HAP-1 (cell line): ENCODE results near the gene GOLGA6A.
"Not testable (repeated sequence)": the region's sequence is repeated elsewhere in the genome, so short reads cannot be mapped to it uniquely, and the experiment has no call there.

Source experiments
- DNase-seq, 2 experiments: peaks; one replicate each; pipeline ENCODE4 v3.0.0-alpha.2; 2016 to 2020; ENCODE audit warnings: low spot score in 2 of 2
- H3K27me3 ChIP-seq: fragments of 250-450 bp; sonication (Bioruptor Pico); 2 replicates; pipeline ENCODE4 v1.5.1; 2020; ENCODE audit warnings: low read depth, mild to moderate bottlenecking, moderate library complexity
- H3K36me3 ChIP-seq: fragments of 250-450 bp; sonication (Bioruptor Pico); replicated peaks from 2 replicates; pipeline ENCODE4 v1.5.1; 2020; ENCODE audit warnings: mild to moderate bottlenecking
- H3K4me1 ChIP-seq: fragments of 250-450 bp; sonication (Bioruptor Pico); 2 replicates; pipeline ENCODE4 v1.5.1; 2020; ENCODE audit warnings: mild to moderate bottlenecking
- H3K4me3 ChIP-seq: fragments of 250-450 bp; sonication (Bioruptor Pico); 2 replicates; pipeline ENCODE4 v1.5.1; 2020; ENCODE audit warnings: mild to moderate bottlenecking, moderate library complexity
- H3K9me3 ChIP-seq: fragments of 250-450 bp; sonication (Bioruptor Pico); 2 replicates; pipeline ENCODE4 v1.5.1; 2020; ENCODE audit warnings: mild to moderate bottlenecking, moderate library complexity
- in situ Hi-C: fragments of 300-500 bp; cut with MboI; formaldehyde crosslinking; loops from 3 replicates; pipeline ENCODE4 v1.14.3; 2020; ENCODE audit warnings: low sequenced_read_pairs, inconsistent platforms, mixed read lengths

The GOLGA6A gene

DNA sequence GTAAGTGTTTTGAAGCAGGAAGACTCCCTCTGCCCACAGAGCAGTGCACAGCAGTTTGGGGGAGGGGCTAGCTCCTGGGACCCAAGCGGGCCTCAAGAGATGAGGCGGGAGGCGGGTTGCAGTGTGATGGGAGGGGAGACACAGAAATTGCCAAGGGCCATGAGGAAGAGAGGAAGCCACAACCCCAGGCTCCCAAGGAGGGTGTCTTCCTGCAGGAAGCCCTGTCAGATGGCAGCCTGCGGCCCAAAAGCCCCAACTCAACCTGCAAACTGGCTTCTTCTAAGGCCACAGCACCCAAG is 40.7 kb upstream of the GOLGA6A start:
- in situ Hi-C loops, result loop anchor here (10.0 to 25.0 kb wide), 3 partner anchors 312 to 1436 kb away; partner anchors contain the start of genes ADPGK, BBS4, HIGD2B and SEMA7A
- Histone ChIP-seq H3K27me3 (peaks cover 40% of the 10 kb centered on the region), H3K36me3 (no peaks in the 10 kb centered on the region), H3K4me3 (no peak overlapping the region), H3K9me3 (no peaks in the 10 kb centered on the region), H3K4me1 (peaks cover 12% of the 10 kb centered on the region)
- peak in 1 of 2 experiments; percentile 58 for DNase-seq

DNA sequence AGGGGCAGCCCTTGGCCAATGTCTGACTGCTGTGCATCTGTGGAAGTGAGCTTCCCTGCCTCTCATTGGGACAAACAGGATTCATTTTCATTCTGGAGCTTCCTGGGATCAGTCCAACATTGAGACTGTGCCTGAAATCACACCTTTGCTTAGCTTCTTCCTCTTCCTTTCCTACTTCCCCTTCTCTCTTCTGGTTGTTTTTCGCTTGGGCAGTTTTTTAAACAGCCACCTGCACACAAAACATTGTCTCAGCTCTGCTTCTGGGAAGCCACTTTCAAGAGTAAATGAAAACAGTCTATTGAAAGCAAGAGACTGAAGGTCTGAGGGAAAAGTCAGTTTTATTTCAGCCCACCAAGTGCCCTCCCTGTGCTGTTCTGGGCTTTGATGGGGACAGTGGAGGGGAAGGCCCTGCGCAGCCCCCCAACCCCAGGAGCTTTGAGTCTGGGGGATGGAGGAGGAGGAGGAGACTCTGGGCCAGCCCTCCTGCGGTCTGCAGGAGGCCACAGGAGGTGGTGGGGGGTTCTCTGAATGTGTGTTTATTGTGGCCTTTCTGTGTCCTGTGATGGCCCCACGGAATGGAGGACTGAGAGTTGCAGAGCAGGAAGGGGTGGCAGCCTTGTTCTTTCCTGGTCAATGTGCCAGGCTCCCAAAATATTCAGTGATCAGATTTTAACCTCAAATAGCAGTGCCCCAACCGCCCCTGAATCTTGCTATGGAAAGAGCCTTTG is 40.2 kb upstream of the GOLGA6A start:
- H3K27me3 ChIP-seq, result peaks cover 35% of the 10 kb centered on the region
- in situ Hi-C loops, result loop anchor here (10.0 to 25.0 kb wide), 3 partner anchors 312 to 1435 kb away; partner anchors contain the start of genes ADPGK, BBS4, HIGD2B and SEMA7A
- H3K9me3 ChIP-seq, result no peaks in the 10 kb centered on the region
- peaks cover 8% of the 10 kb centered on the region for H3K4me1 ChIP-seq
- no peak overlapping the region for H3K4me3 ChIP-seq
- DNase-seq, result no peak
- H3K36me3 ChIP-seq, result no peaks in the 10 kb centered on the region

DNA sequence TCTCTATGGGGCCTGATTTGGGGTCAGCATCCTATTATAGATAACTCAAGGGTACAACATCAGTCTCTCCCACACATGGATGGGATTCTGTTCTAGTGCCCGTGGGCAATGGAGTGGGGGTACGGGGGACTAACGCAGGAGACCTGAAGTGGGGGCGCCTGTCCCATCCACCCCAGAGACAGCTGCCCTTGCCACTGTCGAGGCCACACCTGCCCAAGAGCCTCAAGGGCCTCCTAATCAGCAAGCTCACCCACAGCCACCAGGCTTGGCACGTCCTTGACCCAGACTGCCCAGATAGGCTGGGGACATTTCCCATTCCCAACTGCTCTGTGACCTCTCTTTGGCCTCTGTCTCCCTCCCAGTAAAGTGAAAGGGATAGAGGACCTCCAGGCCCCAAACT is 39.5 kb upstream of the GOLGA6A start:
- H3K9me3 ChIP-seq, result no peaks in the 10 kb centered on the region
- H3K4me1 ChIP-seq, result peaks cover 4% of the 10 kb centered on the region; the same call in 1 of the 2 replicates
- H3K27me3 ChIP-seq, result peaks cover 30% of the 10 kb centered on the region
- no peaks in the 10 kb centered on the region for H3K36me3 ChIP-seq
- in situ Hi-C loops, result loop anchor here (10.0 to 25.0 kb wide), 3 partner anchors 313 to 1435 kb away; partner anchors contain the start of genes ADPGK, BBS4, HIGD2B and SEMA7A
- peak in 1 of 2 experiments; percentile 8 for DNase-seq
- H3K4me3 ChIP-seq, result no peak overlapping the region

DNA sequence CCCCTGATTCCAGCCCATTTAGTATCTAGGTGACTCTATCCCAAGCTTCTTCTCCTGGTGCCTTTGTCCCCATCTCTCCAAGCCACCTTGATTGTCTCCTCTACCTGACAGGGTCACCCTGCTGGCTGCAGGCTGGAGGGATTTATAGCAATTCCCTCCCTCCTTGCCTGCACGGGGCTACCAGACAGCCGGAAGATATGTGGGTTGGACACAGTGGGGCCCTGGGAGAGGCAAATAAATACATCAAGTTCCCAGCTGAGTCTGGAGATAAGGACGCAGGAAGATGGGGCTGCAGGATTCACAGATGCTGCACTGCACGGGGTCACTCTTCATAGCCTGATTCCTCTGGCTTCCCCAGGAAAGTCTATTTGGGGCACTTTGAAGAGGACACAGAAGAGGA is 38.7 kb upstream of the GOLGA6A start:
- H3K4me1 ChIP-seq, result peaks cover 4% of the 10 kb centered on the region; the same call in 1 of the 2 replicates
- H3K27me3 ChIP-seq, result peaks cover 30% of the 10 kb centered on the region
- in situ Hi-C loops, result loop anchor here (10.0 to 25.0 kb wide), 3 partner anchors 314 to 1434 kb away; partner anchors contain the start of genes ADPGK, BBS4, HIGD2B and SEMA7A
- H3K9me3 ChIP-seq, result no peaks in the 10 kb centered on the region
- DNase-seq, result peak in 1 of 2 experiments; percentile 10
- H3K4me3 ChIP-seq, result no peak overlapping the region
- no peaks in the 10 kb centered on the region for H3K36me3 ChIP-seq

DNA sequence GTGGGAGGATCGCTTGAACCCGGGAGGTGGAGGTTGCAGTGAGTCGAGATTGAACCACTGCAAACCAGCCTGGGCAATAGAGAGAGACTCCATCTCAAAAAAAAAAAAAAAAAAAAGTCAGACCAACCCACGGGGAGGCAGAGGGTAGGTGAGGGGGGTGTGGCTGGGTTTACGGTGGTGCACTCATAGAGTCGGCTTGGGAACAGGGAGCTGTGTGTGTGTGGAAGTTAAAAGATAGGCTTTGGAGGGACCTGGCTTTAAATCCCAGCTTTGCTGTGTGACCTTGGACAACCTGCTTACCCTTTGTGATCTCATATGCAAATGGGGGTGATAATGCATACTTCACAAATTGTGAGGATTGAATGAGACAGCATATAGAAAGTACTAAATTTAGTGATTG is 38.1 kb upstream of the GOLGA6A start:
- no peak overlapping the region for H3K4me3 ChIP-seq
- H3K9me3 ChIP-seq, result no peaks in the 10 kb centered on the region
- in situ Hi-C loops, result loop anchor here (10.0 to 25.0 kb wide), 3 partner anchors 314 to 1433 kb away; partner anchors contain the start of genes ADPGK, BBS4, HIGD2B and SEMA7A

DNA sequence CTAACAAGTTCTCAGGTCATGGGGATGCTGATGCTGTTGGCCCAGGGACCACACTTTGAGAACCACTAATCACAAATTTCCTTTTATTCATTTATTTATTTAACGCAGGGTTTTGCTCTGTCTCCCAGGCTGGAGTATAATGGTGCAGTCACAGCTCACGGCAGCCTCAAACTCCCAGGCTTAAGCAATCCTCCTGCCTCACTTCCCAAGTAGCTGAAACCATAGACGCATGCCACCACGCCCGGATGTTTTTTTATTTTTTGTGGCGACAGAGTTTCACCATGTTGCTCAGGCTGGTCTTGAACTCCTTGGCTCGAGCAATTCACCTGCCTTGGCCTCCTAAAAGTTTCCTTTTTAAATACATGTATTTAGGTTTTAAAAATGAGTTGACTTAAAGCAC is 27.4 kb upstream of the GOLGA6A start:
- H3K27me3 ChIP-seq, result peaks cover 5% of the 10 kb centered on the region; the same call in 1 of the 2 replicates
- in situ Hi-C loops, result loop anchor here (25.0 kb wide), 2 partner anchors 1322 to 1422 kb away; partner anchors contain the start of genes ADPGK, BBS4 and HIGD2B
- no peaks in the 10 kb centered on the region for H3K4me1 ChIP-seq
- H3K4me3 ChIP-seq, result no peak overlapping the region
- H3K36me3 ChIP-seq, result no peaks in the 10 kb centered on the region
- H3K9me3 ChIP-seq, result peaks cover 2% of the 10 kb centered on the region; the same call in 1 of the 2 replicates
- no peak for DNase-seq

More for the DNA sequence above, 38.1 kb upstream of the GOLGA6A start:
- no peaks in the 10 kb centered on the region for H3K36me3 ChIP-seq
- H3K27me3 ChIP-seq, result peaks cover 24% of the 10 kb centered on the region
- peaks cover 4% of the 10 kb centered on the region; the same call in 1 of the 2 replicates for H3K4me1 ChIP-seq
- DNase-seq, result peak; percentile 25 to 39

DNA sequence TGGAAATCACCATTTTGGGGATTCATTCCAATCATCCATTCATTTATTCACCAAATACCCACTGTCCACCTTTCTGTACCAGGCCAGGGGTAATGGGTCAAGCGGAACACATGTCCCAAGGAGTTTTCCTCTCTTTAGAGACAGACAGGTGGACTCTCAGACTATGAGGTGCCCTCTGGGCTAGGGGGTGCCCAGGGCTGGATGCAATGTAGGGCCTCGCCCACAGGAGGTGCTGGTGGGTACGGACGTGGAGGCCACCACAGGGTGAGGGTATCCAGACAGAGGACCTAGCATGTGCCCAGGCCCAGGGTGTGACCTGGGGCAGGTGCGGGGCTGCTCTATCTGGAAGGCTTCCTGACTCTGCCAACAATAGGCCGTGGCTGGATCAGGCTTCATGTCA is 26.3 kb upstream of the GOLGA6A start:
- not testable (repeated sequence) for H3K9me3 ChIP-seq, H3K4me3 ChIP-seq, H3K4me1 ChIP-seq, H3K27me3 ChIP-seq, H3K36me3 ChIP-seq
- in situ Hi-C loops, result loop anchor here (25.0 kb wide), 2 partner anchors 1321 to 1421 kb away; partner anchors contain the start of genes ADPGK, BBS4 and HIGD2B
- DNase-seq, result peak in 1 of 2 experiments; percentile 61

DNA sequence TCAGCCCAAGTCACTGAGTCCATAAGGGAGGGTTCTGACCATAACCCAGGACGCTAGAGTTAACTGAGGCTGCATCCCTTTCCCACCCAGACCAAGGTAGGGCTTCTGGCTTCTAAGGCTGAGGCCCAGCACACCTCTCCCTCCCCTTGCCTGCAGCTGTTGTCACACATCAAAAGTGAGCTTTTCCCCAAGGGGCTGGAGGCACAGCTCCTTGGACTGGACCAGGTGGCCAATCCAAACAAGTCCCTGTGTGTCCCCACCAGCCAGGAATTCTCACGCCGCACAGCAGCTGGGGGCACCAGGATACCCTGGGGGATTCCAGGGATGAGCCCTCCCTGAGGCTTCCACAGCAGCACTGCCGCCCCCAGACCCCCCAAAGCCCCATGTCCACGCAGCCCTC is 25.8 kb upstream of the GOLGA6A start:
- in situ Hi-C loops, result loop anchor here (25.0 kb wide), 2 partner anchors 1321 to 1421 kb away; partner anchors contain the start of genes ADPGK, BBS4 and HIGD2B
- no peaks in the 10 kb centered on the region for H3K36me3 ChIP-seq
- H3K27me3 ChIP-seq, result peaks cover 5% of the 10 kb centered on the region; the same call in 1 of the 2 replicates
- no peak overlapping the region for H3K4me3 ChIP-seq
- H3K4me1 ChIP-seq, result no peaks in the 10 kb centered on the region
- DNase-seq, result no peak
- H3K9me3 ChIP-seq, result no peaks in the 10 kb centered on the region

DNA sequence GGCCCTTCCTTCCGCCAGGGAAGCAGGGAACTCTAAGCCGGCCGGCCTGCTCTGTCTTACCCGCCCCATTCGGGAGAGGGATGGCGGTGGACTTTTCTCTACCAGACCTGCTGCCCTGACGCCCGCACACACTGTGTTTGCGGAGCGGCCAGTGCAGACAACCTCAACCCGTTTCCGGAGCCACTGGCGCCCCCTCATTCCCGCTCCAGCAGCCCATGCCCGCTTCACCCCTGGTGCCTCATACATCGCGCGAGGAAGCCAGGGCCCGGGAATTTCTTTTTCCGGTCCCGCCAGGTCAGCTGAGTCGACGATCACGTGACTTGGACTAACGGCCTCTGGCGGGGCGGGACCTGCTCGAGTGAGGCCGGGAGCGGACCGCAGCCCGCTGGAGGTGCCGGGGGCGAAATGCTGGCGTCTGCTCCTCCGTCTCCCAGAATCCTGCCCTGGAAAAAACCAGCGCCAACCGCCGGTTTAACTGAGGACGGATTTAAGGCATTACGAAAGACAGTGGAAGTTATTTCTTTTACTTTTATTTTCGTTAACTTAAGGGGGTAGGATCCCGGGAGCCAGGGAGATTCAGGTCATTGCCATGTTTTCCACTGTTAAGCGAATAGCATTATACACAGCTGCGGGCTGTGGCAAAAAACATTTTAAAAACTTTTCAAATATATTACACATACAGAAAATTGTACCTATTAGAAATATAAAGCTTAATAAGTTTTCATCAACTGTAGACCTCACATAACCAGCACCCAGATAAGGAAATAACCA is 17.8 kb upstream of the GOLGA6A start:
- H3K4me3 ChIP-seq, result peak overlapping the region; percentile 26
- H3K27me3 ChIP-seq, H3K36me3 ChIP-seq, H3K4me1 ChIP-seq, H3K9me3 ChIP-seq: not testable (repeated sequence)
- in situ Hi-C loops, result loop anchor here (25.0 kb wide), 2 partner anchors 1313 to 1413 kb away; partner anchors contain the start of genes ADPGK, BBS4 and HIGD2B
- peak; percentile 89 to 97 for DNase-seq

DNA sequence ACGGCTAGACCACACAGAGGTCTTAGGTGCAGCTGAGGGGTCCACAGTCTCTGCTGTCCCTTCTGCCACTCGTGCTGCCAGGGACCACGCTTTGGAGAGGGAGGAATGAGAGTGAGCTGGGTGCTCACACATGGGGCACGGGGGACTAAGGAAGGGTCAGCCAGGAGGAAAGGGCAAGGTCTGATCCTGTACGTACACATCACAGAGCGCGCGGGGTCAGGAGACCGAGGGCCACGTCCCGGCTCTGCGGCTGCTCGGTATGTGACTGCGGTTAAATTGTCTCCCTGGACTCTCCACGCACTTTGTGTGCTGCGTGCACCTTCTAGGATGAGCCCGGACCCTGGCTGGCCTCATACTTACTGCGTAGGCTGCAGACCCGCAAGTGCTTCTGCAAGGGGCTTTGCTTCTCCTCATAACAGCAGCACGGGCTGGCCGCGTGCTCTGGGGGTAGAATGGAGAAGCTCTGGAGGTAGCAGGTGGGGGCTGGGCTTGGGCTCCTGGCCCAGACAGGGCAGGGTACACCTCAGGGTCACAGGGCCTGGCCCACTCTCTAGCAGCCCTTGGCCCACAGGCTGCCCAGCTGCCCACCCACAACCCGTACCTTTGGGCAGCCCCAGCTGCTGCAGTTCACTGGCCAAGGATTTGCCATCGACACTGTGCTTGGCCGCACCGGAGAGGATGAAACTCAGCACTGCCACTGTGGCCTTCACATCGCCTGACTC is 14.6 kb upstream of the GOLGA6A start:
- H3K4me1 ChIP-seq, H3K27me3 ChIP-seq, in situ Hi-C loops, H3K9me3 ChIP-seq, H3K4me3 ChIP-seq, DNase-seq, H3K36me3 ChIP-seq: not testable (repeated sequence)

DNA sequence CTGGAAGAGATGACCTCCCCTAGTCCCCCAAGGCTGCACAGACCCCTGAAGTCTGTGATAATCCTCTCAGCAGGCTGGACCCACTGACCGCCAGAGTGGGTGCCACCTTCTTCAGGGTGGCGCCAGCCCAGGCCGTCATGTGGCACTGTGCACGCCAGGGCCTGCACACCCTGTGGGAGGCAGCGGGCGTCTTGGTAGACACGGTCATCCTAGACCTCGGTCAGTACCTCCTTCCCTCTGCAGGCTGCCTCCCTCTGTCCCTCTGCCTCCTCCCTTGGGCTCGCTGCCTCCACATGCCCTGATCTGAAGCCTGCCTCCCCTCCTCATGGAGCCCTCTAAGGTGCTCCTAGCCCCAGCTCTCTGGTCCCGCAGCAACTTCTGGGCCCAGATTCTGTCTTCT is 13.3 kb upstream of the GOLGA6A start:
- peak in 1 of 2 experiments; percentile 6 for DNase-seq
- H3K36me3 ChIP-seq, result not testable (repeated sequence)

DNA sequence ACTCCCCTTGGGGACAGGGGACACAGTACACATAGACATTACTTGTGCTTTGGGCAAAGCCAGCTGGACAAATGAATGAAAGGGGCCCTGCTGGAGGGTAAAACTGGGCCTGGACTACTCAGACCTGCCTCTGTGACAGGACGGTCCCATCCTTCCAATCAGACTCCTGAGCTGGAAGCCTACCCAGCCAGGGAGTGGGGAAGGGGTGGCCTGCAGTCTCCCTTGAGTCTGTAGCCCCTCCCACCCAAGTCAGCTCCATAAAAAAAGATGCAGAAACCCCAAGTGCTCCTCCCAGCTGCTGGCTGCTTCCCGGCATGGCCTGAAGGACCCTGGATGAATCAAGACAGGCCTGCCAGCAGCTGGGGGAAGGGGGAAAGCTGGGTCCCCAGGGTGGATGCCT is 12.2 kb upstream of the GOLGA6A start:
- DNase-seq, H3K9me3 ChIP-seq, H3K27me3 ChIP-seq, in situ Hi-C loops, H3K4me3 ChIP-seq, H3K36me3 ChIP-seq, H3K4me1 ChIP-seq: not testable (repeated sequence)

More for the DNA sequence above, 13.3 kb upstream of the GOLGA6A start:
- H3K4me3 ChIP-seq, in situ Hi-C loops, H3K9me3 ChIP-seq, H3K4me1 ChIP-seq, H3K27me3 ChIP-seq: not testable (repeated sequence)

DNA sequence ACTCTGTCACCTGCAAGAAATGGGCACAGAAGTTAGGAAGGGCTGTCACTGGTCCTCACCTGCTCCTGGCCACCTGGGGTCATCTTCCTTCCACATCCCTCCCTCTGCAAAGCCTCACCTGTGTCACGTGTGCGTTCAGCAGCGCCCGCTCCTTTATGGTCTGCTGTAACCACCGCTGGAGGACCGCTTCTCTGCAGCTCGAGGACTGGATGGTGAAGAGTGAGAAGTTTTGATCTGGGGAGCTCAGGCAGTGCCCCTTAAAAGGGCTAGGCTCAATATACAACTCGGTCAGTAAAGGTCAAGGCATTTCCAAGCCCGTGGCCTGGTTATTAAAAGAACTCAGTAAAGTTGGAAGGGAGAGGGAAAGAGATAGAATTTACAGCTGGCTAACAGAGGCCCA is 6.6 kb downstream of the GOLGA6A start:
- H3K4me3 ChIP-seq, H3K9me3 ChIP-seq, in situ Hi-C loops, DNase-seq, H3K27me3 ChIP-seq, H3K36me3 ChIP-seq, H3K4me1 ChIP-seq: not testable (repeated sequence)
